ENCODE results near the gene BRAF. TPM values are rescaled to one million over a fixed set of nuclear protein-coding genes. Genes with fewer than 3 reads are reported as not detected.

BRAF gene
- total RNA-seq, 1 donor from 2014 or later, result 13.3 TPM

DNA sequence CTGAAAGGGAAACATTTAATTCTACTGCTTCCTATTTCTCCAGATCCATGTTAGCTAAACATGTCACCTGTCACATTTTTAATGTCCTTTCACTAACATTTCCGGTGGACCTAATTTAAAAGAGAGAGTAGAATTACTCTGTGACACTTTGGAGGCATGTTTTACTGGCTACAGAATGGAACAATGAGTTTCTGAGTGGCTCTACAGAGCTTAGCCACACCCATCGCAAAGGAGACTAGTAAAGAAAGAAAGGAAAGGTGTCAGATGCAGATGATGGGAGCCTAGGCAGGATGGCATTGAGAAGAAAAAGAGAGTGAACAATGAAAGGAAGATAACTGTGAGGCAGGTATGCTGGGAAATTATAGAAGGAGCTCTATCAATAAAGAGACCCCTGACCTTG lies 192.3 kb downstream of the BRAF start:
- no peak for DNase-seq (ENCODE audit: low read depth)

GRCh38 chr7:140726281-140726680 lies 198.4 kb downstream of the BRAF start:
- no peak for DNase-seq (ENCODE audit: low read depth)
- no peaks in the 10 kb centered on the region for H3K36me3 ChIP-seq (ENCODE audit: control insufficient read depth, insufficient read depth, low read length)
- TF ChIP-seq, protein P1, sequence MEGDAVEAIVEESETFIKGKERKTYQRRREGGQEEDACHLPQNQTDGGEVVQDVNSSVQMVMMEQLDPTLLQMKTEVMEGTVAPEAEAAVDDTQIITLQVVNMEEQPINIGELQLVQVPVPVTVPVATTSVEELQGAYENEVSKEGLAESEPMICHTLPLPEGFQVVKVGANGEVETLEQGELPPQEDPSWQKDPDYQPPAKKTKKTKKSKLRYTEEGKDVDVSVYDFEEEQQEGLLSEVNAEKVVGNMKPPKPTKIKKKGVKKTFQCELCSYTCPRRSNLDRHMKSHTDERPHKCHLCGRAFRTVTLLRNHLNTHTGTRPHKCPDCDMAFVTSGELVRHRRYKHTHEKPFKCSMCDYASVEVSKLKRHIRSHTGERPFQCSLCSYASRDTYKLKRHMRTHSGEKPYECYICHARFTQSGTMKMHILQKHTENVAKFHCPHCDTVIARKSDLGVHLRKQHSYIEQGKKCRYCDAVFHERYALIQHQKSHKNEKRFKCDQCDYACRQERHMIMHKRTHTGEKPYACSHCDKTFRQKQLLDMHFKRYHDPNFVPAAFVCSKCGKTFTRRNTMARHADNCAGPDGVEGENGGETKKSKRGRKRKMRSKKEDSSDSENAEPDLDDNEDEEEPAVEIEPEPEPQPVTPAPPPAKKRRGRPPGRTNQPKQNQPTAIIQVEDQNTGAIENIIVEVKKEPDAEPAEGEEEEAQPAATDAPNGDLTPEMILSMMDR (IDR thresholded peaks at IDR 0.05; ENCODE audit: insufficient read depth, low read length, poor library complexity, severe bottlenecking), result peak; percentile 37
- H3K27me3 ChIP-seq (ENCODE audit: control insufficient read depth, insufficient read depth, low read length), result no peaks in the 10 kb centered on the region
- H3K4me3 ChIP-seq (ENCODE audit: low read depth, low read length), result no peak overlapping the region

More for the DNA sequence above, 192.3 kb downstream of the BRAF start:
- Histone ChIP-seq H3K36me3 (ENCODE audit: control insufficient read depth, insufficient read depth, low read length) (no peaks in the 10 kb centered on the region), H3K27me3 (ENCODE audit: control insufficient read depth, insufficient read depth, low read length) (no peaks in the 10 kb centered on the region), H3K4me3 (ENCODE audit: low read depth, low read length) (no peak overlapping the region)
- TF ChIP-seq, protein P1 (IDR thresholded peaks at IDR 0.05; ENCODE audit: insufficient read depth, low read length, poor library complexity, severe bottlenecking), result no peak

- Histone ChIP-seq H3K4me3 (ENCODE audit: low read depth, low read length) (no peak overlapping the region), H3K36me3 (ENCODE audit: control insufficient read depth, insufficient read depth, low read length) (no peaks in the 10 kb centered on the region), H3K27me3 (ENCODE audit: control insufficient read depth, insufficient read depth, low read length) (no peaks in the 10 kb centered on the region)
- no peak for DNase-seq (ENCODE audit: low read depth)
- TF ChIP-seq, protein P1 (IDR thresholded peaks at IDR 0.05; ENCODE audit: insufficient read depth, low read length, poor library complexity, severe bottlenecking), result no peak
These were observed 200.0 kb downstream of the BRAF start for GRCh38 chr7:140724706-140725105.

- Histone ChIP-seq H3K4me3 (ENCODE audit: low read depth, low read length) (no peak overlapping the region), H3K27me3 (ENCODE audit: control insufficient read depth, insufficient read depth, low read length) (no peaks in the 10 kb centered on the region), H3K36me3 (ENCODE audit: control insufficient read depth, insufficient read depth, low read length) (no peaks in the 10 kb centered on the region)
- TF ChIP-seq, protein P1 (IDR thresholded peaks at IDR 0.05; ENCODE audit: insufficient read depth, low read length, poor library complexity, severe bottlenecking), result no peak
- no peak for DNase-seq (ENCODE audit: low read depth)
These were observed 201.2 kb downstream of the BRAF start for GRCh38 chr7:140723574-140723973.

- Histone ChIP-seq H3K36me3 (ENCODE audit: control insufficient read depth, insufficient read depth, low read length) (no peaks in the 10 kb centered on the region), H3K27me3 (ENCODE audit: control insufficient read depth, insufficient read depth, low read length) (no peaks in the 10 kb centered on the region), H3K4me3 (ENCODE audit: low read depth, low read length) (no peak overlapping the region)
- DNase-seq (ENCODE audit: low read depth), result no peak
- TF ChIP-seq, protein P1 (IDR thresholded peaks at IDR 0.05; ENCODE audit: insufficient read depth, low read length, poor library complexity, severe bottlenecking), result no peak
These were observed 201.7 kb downstream of the BRAF start for GRCh38 chr7:140723006-140723405.

GRCh38 chr7:140722254-140722653 lies 202.5 kb downstream of the BRAF start:
- TF ChIP-seq, protein P1 (IDR thresholded peaks at IDR 0.05; ENCODE audit: insufficient read depth, low read length, poor library complexity, severe bottlenecking), result no peak
- Histone ChIP-seq H3K4me3 (ENCODE audit: low read depth, low read length) (no peak overlapping the region), H3K36me3 (ENCODE audit: control insufficient read depth, insufficient read depth, low read length) (no peaks in the 10 kb centered on the region), H3K27me3 (ENCODE audit: control insufficient read depth, insufficient read depth, low read length) (no peaks in the 10 kb centered on the region)
- peak; percentile 41 for DNase-seq (ENCODE audit: low read depth)
